22Rv1 (cell line): ENCODE measurements around the gene CDX2.

Experiments
- H3K27ac ChIP-seq: fragments of 450-650 bp; 2 replicates; pipeline ENCODE4 v1.5.1; 2017
- CTCF ChIP-seq: fragments of 450-650 bp; IDR thresholded peaks from 2 replicates; pipeline ENCODE4 v1.5.1; 2017; ENCODE audit warnings: mild to moderate bottlenecking
- ZFX ChIP-seq: fragments of 450-650 bp; IDR thresholded peaks from 2 replicates; pipeline ENCODE4 v1.6.1; 2017; ENCODE audit warnings: antibody characterized with exemption, borderline replicate concordance

The CDX2 gene

GRCh38 chr13:27915301-27916207 lies 53.6 kb downstream of the CDX2 start:
- H3K27ac ChIP-seq, result no peak overlapping the region
- no peak for TF ChIP-seq CTCF

GRCh38 chr13:27913160-27913559 lies 56.0 kb downstream of the CDX2 start:
- no peak overlapping the region for H3K27ac ChIP-seq
- TF ChIP-seq CTCF (no peak), ZFX (no peak)

GRCh38 chr13:27911521-27911920 lies 57.6 kb downstream of the CDX2 start:
- no peak for TF ChIP-seq ZFX
- no peak for TF ChIP-seq CTCF
- no peak overlapping the region for H3K27ac ChIP-seq
